ENCODE results near the gene IL1RAPL1. TPM values are rescaled to one million over a fixed set of nuclear protein-coding genes. Genes with fewer than 3 reads are reported as not detected.

The IL1RAPL1 gene
- total RNA-seq, 1 donor from 2014 or later, result 3.6 TPM

DNA sequence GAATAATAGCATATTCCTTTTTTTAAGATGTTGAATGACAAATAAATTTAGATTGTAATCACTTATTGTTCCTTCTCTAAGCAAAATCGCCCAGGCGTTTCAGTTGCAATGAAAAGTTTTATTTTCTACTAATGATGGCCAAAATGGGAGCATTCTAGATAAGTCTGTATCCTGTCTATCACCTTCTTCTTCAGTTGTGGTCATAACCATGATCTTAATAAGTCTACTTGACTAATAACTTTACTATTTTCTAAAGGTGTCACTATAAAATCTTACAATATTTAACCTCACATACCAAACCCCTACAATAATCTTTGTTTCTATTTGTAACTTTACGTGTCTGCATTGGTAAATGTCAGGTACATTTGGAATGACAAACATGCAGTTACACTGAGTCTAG lies 904.4 kb downstream of the IL1RAPL1 start:
- H3K4me1 Mint-ChIP-seq (ENCODE audit: low read depth), result peaks cover 13% of the 10 kb centered on the region
- no peak overlapping the region for H3K4me3 Mint-ChIP-seq (ENCODE audit: low read depth)
- no peak overlapping the region for H3K27ac Mint-ChIP-seq
- no peaks in the 10 kb centered on the region for H3K36me3 Mint-ChIP-seq (ENCODE audit: insufficient read depth)
- H3K27me3 Mint-ChIP-seq, result no peaks in the 10 kb centered on the region
- TF ChIP-seq, protein P1, sequence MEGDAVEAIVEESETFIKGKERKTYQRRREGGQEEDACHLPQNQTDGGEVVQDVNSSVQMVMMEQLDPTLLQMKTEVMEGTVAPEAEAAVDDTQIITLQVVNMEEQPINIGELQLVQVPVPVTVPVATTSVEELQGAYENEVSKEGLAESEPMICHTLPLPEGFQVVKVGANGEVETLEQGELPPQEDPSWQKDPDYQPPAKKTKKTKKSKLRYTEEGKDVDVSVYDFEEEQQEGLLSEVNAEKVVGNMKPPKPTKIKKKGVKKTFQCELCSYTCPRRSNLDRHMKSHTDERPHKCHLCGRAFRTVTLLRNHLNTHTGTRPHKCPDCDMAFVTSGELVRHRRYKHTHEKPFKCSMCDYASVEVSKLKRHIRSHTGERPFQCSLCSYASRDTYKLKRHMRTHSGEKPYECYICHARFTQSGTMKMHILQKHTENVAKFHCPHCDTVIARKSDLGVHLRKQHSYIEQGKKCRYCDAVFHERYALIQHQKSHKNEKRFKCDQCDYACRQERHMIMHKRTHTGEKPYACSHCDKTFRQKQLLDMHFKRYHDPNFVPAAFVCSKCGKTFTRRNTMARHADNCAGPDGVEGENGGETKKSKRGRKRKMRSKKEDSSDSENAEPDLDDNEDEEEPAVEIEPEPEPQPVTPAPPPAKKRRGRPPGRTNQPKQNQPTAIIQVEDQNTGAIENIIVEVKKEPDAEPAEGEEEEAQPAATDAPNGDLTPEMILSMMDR (IDR thresholded peaks at IDR 0.05; ENCODE audit: unreplicated experiment), result no peak
- H3K9me3 Mint-ChIP-seq (ENCODE audit: low read depth), result no peaks in the 10 kb centered on the region
- DNase-seq (ENCODE audit: low spot score, unreplicated experiment), result no peak

DNA sequence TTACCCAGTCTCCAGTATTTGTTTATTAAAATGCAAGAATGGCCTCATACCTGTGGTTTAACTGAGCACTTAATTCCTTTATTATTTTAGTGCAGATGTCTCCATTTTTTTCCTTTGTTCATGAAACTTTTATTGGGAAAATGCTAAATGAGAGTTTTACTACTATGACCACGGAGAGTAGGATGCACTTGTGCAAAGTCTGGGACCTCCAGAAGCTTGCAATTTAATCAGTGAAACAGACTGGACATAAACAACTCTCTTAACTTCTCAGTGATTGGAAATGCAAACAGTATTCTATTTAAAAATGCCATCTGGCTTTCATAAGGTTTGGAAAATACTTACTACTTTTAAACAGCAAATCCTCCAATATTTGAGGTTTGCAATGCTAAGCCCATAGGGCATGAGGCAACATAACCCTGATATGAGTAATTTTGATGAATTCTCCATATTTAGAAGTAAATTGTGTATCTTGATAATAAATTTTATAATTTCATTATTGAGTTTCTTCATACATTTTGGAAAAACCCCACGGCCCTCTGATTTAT lies 909.5 kb downstream of the IL1RAPL1 start:
- Mint-ChIP-seq H3K36me3 (ENCODE audit: insufficient read depth) (no peaks in the 10 kb centered on the region), H3K4me3 (ENCODE audit: low read depth) (no peak overlapping the region), H3K9me3 (ENCODE audit: low read depth) (peaks cover 9% of the 10 kb centered on the region), H3K4me1 (ENCODE audit: low read depth) (no peaks in the 10 kb centered on the region), H3K27me3 (no peaks in the 10 kb centered on the region), H3K27ac (no peak overlapping the region)
- TF ChIP-seq, protein P1 (IDR thresholded peaks at IDR 0.05; ENCODE audit: unreplicated experiment), result no peak
- DNase-seq (ENCODE audit: low spot score, unreplicated experiment), result no peak

DNA sequence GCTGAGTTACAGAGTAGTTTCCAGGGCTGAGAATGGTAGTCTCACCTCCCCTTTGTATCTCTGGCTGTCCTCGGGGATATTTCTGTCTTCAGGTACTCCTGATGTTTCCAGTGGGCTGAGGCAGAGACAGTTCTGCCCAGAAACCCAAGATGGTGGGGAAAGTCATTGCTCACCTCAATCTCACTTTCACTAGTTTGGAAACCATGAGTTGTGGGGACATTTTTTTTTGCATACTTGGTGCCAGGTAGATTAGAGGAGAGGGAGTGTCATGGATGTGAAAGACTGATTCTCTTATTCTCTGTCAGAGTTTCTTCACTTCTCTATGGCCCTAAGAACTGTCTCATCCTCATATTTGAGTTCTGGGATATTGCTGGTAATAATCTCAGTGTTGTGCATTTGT lies 919.5 kb downstream of the IL1RAPL1 start:
- Mint-ChIP-seq H3K9me3 (ENCODE audit: low read depth) (peaks cover 21% of the 10 kb centered on the region), H3K36me3 (ENCODE audit: insufficient read depth) (peaks cover 1% of the 10 kb centered on the region), H3K27ac (no peak overlapping the region), H3K4me1 (ENCODE audit: low read depth) (no peaks in the 10 kb centered on the region), H3K27me3 (no peaks in the 10 kb centered on the region), H3K4me3 (ENCODE audit: low read depth) (no peak overlapping the region)
- TF ChIP-seq, protein P1 (IDR thresholded peaks at IDR 0.05; ENCODE audit: unreplicated experiment), result no peak
- DNase-seq (ENCODE audit: low spot score, unreplicated experiment), result no peak

DNA sequence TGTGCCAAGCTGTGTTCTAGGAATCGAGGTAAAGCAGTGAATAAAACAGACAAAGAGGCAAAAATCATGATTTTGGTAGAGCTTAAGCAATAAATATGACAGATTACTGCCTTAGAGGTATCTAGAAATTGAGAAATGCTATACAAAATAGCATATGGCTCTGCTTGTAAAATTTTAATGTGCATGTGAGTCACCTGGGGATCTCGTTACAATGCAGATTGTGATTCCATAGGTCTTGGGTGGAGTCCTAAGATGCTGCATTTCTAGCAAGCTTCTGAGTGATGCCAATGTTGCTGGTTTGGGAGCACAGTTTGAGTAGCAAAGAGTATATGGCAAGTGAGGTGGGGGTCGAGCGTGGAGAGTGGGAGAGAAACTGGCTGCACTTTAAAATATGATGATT lies 930.9 kb downstream of the IL1RAPL1 start:
- no peaks in the 10 kb centered on the region for H3K9me3 Mint-ChIP-seq (ENCODE audit: low read depth)
- H3K27me3 Mint-ChIP-seq, result no peaks in the 10 kb centered on the region
- no peak for DNase-seq (ENCODE audit: low spot score, unreplicated experiment)
- H3K27ac Mint-ChIP-seq, result no peak overlapping the region
- no peaks in the 10 kb centered on the region for H3K36me3 Mint-ChIP-seq (ENCODE audit: insufficient read depth)
- TF ChIP-seq, protein P1 (IDR thresholded peaks at IDR 0.05; ENCODE audit: unreplicated experiment), result no peak
- no peaks in the 10 kb centered on the region for H3K4me1 Mint-ChIP-seq (ENCODE audit: low read depth)
- no peak overlapping the region for H3K4me3 Mint-ChIP-seq (ENCODE audit: low read depth)

DNA sequence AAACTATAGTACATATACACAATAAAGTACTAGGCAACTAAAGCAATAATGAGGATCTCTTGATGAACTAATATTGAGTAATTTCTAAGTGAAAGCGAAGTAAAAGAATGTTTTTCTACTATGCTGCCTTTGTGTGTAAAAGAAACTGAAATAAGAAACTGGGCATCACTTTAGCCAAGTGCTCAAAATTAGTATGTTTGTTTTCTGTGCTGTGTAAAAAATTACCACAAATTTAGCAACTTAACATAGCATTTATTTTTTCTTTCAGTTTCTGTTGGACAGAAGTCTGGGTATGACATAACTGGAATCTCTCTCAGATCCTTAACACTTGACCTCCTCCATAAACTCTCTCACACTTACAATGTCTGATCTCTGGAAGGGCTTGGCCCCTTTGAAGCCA lies 941.0 kb downstream of the IL1RAPL1 start:
- Mint-ChIP-seq H3K27ac (no peak overlapping the region), H3K36me3 (ENCODE audit: insufficient read depth) (no peaks in the 10 kb centered on the region), H3K4me3 (ENCODE audit: low read depth) (no peak overlapping the region), H3K27me3 (no peaks in the 10 kb centered on the region), H3K4me1 (ENCODE audit: low read depth) (no peaks in the 10 kb centered on the region), H3K9me3 (ENCODE audit: low read depth) (no peaks in the 10 kb centered on the region)
- TF ChIP-seq, protein P1 (IDR thresholded peaks at IDR 0.05; ENCODE audit: unreplicated experiment), result no peak
- DNase-seq (ENCODE audit: low spot score, unreplicated experiment), result no peak
